Stimulated activated CD4-positive, alpha-beta T cell treated with anti-CD3 and anti-CD28 coated beads, Interleukin-4, amount 100 ng/mL, for 48 hours (primary cell): ENCODE results near the gene DAAM2.

Experiments
- DNase-seq, 2 donors: peaks; one replicate each; pipeline ENCODE4 v3.0.0-alpha.2; 2020; ENCODE audit warnings: low read depth in 2 of 2

The DAAM2 gene

DNA sequence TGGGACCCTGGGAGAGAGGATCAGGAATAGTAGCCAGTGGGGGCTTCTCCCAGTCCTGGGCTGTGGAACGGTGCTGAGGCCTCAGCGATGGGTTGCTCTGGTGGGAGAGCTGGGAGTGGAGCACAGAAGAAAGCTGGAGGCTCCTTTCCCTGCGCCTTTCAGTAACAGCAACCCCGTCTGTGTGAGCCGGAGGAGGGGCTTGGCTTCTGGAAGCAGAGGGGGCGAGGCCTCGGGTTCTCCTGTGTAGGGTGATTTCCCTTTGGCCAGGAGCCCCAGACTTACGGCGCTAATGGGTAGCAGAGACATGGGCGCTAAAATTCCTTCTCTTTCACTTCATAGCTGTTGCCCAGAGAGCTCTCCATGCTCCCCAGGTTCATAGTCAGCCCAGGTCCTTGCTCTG is 55.0 kb downstream of the DAAM2 start:
- DNase-seq, result no peak

- no peak for DNase-seq
Observed at GRCh38 chr6:39848171-39848570, 56.0 kb downstream of the DAAM2 start.

DNA sequence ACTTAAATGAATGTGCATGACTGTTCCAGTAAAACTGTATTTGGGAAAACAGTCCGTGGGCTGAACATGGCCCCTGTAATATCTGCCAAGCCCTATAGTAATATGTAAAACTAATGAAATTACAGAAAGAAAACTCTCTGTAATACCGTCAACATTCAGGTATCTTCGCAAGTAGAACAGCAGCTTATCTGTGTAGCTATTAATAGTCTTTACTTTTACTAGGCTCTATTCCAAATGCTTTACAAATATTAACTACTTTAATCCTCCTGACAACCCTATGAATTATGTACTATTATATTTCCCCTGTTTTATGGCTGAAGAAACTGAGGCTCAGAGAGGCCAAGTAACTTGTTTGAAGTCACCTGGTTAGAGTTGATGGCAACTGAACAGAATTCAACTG is 57.1 kb downstream of the DAAM2 start:
- no peak for DNase-seq

- DNase-seq, result no peak
Observed at GRCh38 chr6:39849764-39850163, 57.6 kb downstream of the DAAM2 start.

GRCh38 chr6:39850736-39851297 is 58.6 kb downstream of the DAAM2 start:
- DNase-seq, result no peak

DNA sequence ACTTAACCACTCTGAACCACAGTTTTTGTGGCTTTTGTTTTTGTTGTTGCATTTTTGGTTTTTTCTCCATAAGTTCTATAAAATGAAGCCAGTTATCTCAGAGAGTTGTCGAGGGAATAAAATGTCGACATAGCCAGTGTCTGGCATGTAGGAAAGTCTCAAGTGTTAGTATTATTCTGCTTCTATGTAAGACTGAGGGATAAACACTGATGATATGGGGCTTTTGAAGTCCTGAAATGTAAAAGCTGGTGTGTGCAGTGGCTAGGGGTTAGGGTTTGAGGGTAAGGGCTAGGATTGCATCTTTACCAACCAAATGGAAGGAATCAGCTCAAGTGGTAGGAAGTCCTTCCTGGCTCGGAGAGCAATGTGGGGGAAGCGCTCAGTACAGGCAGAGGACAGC is 59.2 kb downstream of the DAAM2 start:
- DNase-seq, result no peak

DNA sequence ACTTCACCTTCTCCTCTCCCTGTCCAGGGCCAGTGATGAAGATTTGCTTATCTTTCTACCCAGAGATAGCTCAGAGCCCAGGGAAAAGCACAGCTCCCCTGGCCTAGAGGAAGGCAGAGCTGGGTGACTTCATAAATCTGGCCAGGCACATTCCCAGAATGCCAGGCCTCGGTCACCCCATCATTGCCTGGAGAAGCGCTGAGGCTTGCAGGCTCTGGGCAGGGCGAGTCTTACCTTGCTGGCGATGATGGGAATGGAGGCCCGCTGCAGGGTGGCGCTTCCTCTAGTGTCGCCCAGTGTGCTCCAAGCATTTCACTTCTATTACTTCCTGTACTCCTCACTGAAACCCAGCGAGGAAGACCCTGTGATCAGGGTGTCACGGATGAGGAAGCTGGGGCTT is 60.1 kb downstream of the DAAM2 start:
- no peak for DNase-seq

DNA sequence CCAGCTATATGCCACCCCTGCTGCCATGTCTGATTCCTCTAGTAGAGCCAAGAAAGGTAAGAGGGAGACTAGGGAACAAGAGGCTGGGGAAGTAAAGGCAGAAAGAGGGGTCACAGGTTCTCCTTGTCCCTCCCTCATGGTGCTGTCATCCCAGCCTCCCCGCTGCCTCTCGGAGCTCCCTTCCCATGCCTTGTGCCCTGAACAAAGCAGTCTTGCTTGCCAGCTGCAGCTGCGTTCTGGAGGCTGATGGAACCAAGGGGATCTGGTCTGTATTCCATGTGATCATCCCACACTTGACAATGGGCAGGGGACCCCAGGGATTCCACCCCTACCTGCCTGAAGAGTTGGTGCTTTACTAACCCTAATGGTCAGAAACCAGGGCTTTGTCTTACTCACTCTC is 61.4 kb downstream of the DAAM2 start:
- DNase-seq, result no peak

- DNase-seq, result no peak
Observed at GRCh38 chr6:39855356-39855995, 63.3 kb downstream of the DAAM2 start.

- DNase-seq, result no peak
Observed at GRCh38 chr6:39859025-39859424, 66.8 kb downstream of the DAAM2 start.

DNA sequence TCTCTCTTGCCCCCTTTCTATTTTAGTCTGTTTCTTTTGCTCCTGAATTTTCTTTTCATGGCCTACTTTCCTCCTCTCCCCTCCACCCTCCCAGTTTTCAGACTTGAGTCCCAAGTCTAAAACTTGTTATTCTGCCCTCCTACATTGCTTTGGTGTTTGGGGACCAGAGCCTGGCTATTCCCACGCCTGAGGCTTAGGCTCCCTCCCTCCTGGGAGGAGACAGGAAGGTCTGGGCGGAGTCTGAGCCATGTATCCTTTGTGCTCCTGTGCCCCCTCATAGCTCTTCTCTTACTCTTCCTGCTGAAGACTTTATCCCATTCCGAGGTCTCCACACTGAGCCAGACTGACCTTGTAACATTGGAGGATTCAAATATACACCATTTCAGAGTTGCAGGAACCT is 69.5 kb downstream of the DAAM2 start:
- no peak for DNase-seq

GRCh38 chr6:39865011-39865888 is 73.1 kb downstream of the DAAM2 start:
- peak; percentile 60 to 77 for DNase-seq

DNA sequence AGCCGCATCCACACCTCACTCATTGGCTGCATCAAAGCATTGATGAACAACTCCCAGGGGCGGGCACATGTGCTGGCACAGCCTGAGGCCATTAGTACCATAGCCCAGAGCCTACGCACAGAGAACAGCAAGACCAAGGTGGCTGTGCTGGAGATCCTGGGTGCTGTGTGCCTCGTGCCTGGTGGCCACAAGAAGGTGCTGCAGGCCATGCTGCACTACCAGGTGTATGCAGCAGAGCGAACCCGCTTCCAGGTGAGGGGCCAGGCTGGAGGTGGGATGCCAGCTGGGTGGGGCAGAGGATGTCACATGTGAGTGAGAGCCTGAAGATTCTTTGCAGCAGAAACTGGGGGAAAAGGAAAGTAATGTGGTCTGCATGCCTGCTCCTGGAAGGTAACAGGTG is 75.4 kb downstream of the DAAM2 start:
- no peak for DNase-seq

DNA sequence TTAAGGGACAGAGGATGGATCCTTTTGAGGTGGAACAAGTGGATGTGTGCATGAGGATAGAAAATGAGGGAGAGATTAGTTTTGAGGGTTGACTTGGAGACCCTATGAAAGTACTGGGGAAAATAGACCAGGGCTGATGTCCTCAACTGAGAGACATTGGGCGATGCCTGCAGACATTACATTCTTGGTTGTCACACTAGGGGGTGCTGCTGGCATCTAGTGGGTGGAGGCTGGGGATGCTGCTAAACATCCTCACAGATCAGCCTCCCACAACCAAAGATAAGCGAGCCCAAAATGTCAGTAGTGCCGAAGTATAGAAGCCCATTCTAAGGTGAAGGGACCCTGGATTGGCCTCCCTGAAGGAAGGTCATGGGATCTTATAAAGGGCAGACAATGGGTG is 78.8 kb downstream of the DAAM2 start:
- DNase-seq, result no peak

DNA sequence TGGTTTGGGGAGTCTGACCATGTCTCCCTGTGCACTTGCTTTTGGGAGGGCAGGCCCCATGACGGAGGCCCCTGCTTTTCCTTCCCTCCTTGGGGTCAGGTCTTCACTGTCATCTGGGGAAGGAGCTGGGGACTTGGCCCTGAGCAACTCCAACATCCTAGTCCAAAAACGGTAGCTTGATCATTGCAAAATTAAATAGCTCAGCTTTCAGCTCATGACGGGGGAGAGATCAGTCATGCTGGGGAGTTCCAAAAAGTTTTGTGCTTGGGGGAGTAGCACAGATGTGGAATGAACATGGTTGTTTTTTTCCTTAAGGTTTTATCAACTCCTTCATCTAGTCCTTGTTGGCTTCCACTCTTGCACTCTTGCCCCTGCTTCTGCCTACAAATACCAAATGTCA is 81.3 kb downstream of the DAAM2 start:
- DNase-seq, result no peak

GRCh38 chr6:39876111-39876510 is 83.9 kb downstream of the DAAM2 start:
- no peak for DNase-seq

DNA sequence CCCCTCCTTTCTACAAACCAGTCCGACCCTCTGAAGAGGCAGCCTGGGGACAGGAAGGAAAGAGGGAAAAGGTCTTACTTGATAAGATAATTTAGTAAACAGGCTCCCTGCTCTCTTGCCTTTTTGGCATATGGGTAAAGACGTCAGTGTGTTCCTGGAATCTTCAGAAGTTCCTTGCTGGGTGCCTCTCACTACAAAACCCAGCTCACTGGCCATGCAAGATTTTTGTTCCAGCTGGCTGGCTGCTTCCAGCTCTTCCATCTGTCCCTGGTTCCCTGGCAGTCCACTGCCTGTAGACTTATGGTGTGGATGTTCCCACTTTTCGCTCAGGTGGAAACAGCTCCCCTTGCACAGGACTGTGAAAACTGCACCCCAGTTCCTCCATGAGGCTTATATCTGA is 84.7 kb downstream of the DAAM2 start:
- no peak for DNase-seq

- no peak for DNase-seq
Observed at GRCh38 chr6:39879535-39879934, 87.4 kb downstream of the DAAM2 start.

GRCh38 chr6:39880594-39880993 is 88.4 kb downstream of the DAAM2 start:
- no peak for DNase-seq

GRCh38 chr6:39881851-39882530 is 89.8 kb downstream of the DAAM2 start:
- no peak for DNase-seq

DNA sequence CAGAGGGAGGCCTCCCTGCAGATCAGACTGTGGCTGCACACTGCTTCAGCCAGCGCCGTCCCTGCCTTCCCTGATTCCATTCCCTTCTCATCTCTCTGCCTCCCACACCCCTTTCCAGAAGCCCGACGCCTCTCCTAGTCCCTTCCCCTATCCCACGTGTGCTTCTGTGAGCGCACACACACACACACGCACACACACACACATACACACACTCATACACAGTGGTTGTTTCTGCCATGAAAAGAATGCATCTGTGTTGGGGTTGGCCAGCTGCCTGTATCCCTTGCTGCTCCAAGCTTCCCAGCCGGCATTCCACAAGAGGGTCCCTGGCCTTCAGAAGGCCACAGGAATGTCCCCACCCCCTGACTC is 90.3 kb downstream of the DAAM2 start:
- DNase-seq, result no peak

DNA sequence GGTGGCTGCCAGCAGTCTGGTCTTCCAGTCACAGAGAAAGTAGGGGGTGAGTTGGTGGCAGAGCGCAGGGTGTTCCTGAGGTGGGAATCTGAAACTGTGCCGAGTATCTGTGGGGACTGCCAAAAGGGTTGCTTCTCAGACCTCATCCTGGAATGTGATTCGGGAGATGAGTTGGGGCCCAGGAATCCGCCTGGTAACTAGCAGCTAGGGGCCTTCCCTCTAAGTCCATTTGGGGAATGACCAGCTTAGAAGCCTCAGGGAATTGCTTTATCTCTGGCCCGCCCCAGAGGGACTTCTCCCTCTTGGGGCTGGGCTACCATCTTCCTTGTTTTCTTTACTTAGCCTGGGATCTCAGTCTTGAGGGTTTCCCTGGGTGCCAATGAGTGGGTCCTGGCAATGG is 92.5 kb downstream of the DAAM2 start:
- no peak for DNase-seq

DNA sequence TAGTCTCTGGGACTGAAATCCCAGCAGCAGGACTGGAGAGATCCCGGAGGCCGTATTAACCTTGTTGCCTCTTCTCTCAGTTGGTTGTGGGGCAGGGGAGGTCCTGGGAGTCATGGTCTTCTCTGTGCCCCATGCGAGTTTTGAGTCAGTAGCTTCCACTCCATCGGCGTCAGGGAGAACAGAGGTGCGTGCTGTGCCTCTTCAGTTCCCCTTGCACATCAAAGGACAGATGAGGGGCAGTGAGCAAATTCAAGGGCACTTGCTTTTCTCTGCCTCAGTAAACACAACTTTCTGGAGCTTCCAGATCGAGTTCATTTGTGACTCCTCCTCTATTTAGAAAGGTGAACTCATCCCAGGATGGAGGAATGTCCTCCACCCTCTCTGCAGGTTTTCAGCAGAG is 93.5 kb downstream of the DAAM2 start:
- DNase-seq, result no peak
